ENCODE data around the gene ABHD17B.
"Not testable (repeated sequence)": the region's sequence is repeated elsewhere in the genome, so short reads cannot be mapped to it uniquely, and the experiment has no call there.

The ABHD17B gene

GRCh38 chr9:71911061-71911907 lies at the start of gene ABHD17B, which contains the start of gene C9orf85:
TSS of gene ABHD17B (minus strand) at chr9:71911193. CDS start at chr9:71875080, 36,113 bp downstream.
TSS of gene C9orf85 (plus strand) at chr9:71911639. CDS start at chr9:71911735, 96 bp downstream.
- no peak for TF ChIP-seq CTCF (IDR thresholded peaks at IDR 0.05; ENCODE audit: low read depth, low read length, missing control alignments)
- peak within 1 kb of the TSS; percentile 84 for H3K4me3 ChIP-seq (ENCODE audit: low read depth, low read length)
- peak; percentile 98 for DNase-seq (ENCODE audit: low read depth)
- in situ Hi-C loops (cut with HindIII; ENCODE audit: low sequenced_read_pairs): loop anchor here (5.0 kb wide), 1 partner anchor 39 kb away; no protein-coding TSS in a partner anchor

- in situ Hi-C loops (cut with HindIII; ENCODE audit: low sequenced_read_pairs): no loop called here
- TF ChIP-seq CTCF (IDR thresholded peaks at IDR 0.05; ENCODE audit: low read depth, low read length, missing control alignments): no peak
- DNase-seq (ENCODE audit: low read depth): no peak
- H3K4me3 ChIP-seq (ENCODE audit: low read depth, low read length): no peak overlapping the region
These were observed 44.4 kb upstream of the ABHD17B start for GRCh38 chr9:71955300-71955915.

GRCh38 chr9:71954652-71955051 lies 43.7 kb upstream of the ABHD17B start:
- DNase-seq (ENCODE audit: low read depth); in situ Hi-C loops (cut with HindIII; ENCODE audit: low sequenced_read_pairs); H3K4me3 ChIP-seq (ENCODE audit: low read depth, low read length): not testable (repeated sequence)

GRCh38 chr9:71944754-71945375 lies 33.9 kb upstream of the ABHD17B start:
- in situ Hi-C loops (cut with HindIII; ENCODE audit: low sequenced_read_pairs): no loop called here
- TF ChIP-seq CTCF (IDR thresholded peaks at IDR 0.05; ENCODE audit: low read depth, low read length, missing control alignments): no peak
- DNase-seq (ENCODE audit: low read depth): no peak
- no peak overlapping the region for H3K4me3 ChIP-seq (ENCODE audit: low read depth, low read length)

- H3K4me3 ChIP-seq (ENCODE audit: low read depth, low read length): no peak overlapping the region
- in situ Hi-C loops (cut with HindIII; ENCODE audit: low sequenced_read_pairs): no loop called here
- no peak for TF ChIP-seq CTCF (IDR thresholded peaks at IDR 0.05; ENCODE audit: low read depth, low read length, missing control alignments)
These were observed 31.1 kb upstream of the ABHD17B start for GRCh38 chr9:71941998-71942567.

GRCh38 chr9:71941060-71941568 lies 30.1 kb upstream of the ABHD17B start:
- no peak overlapping the region for H3K4me3 ChIP-seq (ENCODE audit: low read depth, low read length)
- DNase-seq (ENCODE audit: low read depth): no peak
- no peak for TF ChIP-seq CTCF (IDR thresholded peaks at IDR 0.05; ENCODE audit: low read depth, low read length, missing control alignments)
- in situ Hi-C loops (cut with HindIII; ENCODE audit: low sequenced_read_pairs): no loop called here

More at GRCh38 chr9:71941998-71942567, 31.1 kb upstream of the ABHD17B start:
- DNase-seq (ENCODE audit: low read depth): no peak
